Mucosa of gallbladder (tissue), 1 donor: ENCODE data around the gene RNF214. TPM values are rescaled to one million over a fixed set of nuclear protein-coding genes. Genes with fewer than 3 reads are reported as not detected.

ENCODE experiments used
- DNase-seq: peaks from one replicate; pipeline ENCODE4 v3.0.0-alpha.2; 2020; ENCODE audit warnings: low spot score
- total RNA-seq: library from RNA; stranded (reverse); gene quantifications from one replicate; pipeline ENCODE4 v1.2.1, GENCODE V29; 2021
- donor health status: DM: no; HTN: no; CAD: no.

Gene RNF214
- total RNA-seq, 1 donor from 2014 or later = 30.5 TPM

DNA sequence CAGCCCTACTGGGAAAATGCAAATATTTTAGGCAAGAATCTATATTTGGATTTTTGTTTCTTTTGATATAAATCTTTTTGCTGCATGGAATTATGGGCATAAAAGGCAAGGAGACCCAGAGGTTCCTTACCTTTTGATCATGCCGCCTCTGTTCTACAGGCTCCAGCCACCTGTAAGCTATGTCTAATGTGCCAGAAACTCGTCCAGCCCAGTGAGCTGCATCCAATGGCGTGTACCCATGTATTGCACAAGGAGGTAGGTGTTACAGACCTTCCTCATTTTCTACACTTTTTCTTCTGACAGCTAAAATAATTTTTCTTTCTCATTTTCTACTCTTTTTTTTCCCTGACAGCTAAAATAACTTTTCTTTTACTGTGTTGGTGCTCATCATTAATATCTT is 50.5 kb downstream of the RNF214 start:
- no peak for DNase-seq

DNA sequence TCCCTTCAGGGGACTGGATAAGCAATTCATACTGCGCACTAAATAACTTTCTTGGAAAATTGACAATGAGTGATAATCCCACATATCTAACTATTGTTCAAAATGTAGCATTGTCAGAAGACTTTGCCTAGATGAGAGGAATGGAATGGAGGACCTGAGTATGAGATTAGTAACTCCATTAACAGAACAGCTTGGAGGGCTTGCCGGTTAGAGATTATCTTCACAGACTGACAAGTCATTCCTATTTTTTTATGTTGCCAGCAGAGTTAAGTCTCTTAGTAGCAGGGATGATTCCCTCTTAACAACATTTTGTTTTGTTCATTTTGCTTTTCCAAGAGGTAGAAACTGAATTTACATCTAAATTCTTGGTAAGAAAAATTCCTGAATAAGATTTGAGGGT is 51.6 kb downstream of the RNF214 start:
- DNase-seq = no peak

DNA sequence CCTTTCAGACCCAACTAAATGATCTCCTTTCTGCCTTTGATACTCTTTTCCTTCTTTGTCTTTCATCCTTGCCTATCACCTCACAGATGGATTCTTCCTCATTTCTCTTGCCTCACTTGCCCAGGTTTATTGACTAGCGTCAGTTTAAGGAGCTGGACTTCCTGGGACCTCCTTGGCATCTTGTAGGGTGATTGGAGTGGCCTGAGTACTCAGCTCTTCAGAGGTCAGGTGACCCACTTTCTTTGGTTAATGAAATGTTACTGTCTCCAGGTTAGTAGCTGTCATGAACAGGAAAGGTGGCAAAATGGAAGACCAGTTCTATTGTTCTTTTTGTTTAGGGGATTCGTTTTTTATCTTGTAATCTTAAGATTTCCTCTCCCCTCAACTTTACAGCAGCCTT is 54.1 kb downstream of the RNF214 start:
- DNase-seq = no peak

DNA sequence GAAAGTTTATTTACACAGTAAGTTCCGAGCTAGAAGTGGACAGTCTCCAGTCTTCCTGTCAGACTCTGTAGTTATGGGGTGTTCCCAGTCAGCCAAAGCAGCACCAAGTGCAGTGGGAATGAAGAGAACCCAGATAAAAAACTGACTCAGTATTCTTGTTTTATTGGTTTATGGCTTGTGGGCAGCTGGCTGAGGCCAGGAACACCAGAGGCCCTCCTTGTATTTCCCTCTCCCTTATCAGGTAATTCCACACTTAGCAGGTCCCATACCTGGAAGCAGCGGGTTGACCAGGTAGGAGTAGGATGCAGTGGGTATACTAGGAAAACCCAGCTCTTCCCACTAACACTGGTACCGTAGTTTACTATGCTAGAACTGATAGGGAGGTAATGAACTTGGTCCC is 55.2 kb downstream of the RNF214 start:
- DNase-seq = no peak

DNA sequence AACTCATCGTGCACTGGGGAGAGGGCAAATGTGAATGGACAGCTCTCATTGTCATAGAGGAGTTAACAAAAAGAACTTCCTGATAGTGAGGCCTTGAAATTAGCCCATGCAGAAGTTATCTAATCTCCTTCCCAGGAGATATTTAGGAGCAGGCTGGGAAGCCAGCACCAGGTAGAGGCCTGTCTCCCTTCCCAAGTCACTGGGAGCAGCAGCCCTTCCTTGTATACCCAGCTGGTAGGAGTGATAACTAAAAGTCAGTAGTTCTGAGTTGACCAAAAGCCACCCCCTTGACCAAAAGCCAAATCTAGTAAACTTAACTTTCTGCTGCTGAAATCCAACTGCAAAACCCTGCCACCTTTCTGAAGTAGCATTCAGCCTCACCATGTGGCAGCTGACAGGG is 57.3 kb downstream of the RNF214 start:
- DNase-seq = no peak

DNA sequence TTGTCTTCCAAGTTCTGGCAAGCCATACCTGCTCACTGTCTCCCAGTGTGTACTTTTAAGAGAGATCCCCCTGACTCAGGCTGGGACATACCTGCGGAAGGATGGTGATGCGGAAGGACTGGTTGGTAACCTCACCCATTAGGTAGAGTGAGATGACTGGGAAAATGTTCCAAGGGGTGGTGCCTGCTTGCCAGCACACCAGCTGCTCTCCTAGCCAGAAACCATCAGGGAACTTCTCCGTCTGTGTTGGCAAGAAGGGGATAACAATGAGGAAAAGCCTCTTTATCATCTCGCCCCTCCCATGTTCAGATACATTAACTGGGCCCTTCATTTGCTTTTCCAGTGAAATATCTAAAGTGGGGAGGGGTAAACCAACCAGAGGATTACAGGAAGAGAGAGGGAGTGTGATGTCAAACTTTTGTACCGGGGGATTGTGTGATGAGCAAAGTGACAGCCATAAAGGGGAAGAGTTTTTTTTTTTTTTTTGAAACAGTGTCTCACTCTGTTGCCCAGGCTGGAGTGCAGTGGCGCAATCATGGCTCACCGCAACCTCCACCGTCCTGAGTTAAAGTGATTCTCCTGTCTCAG is 58.4 kb downstream of the RNF214 start, which contains the start of gene BACE1-AS:
BACE1-AS (plus strand) TSS at position 538 of the 588 bp plus-strand sequence.
- DNase-seq = no peak

DNA sequence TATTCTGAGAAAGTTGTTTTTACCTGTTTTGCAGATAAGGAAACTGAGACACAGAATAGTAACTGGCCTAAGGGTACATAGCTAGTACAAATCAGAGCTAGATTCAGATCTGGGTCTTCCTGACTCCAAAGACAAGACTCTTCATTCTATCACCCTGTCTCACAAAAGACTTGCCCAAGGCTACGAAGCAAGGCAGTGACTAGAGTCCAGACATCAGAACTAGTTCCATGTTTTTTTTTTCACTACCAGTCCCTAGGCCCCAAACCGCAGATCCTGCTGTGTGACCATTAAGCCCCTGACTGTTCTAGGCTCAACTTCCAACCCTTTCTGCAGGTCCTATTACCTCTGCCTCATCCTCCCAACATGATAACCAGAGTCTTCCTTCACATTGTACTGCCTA is 60.1 kb downstream of the RNF214 start:
- no peak for DNase-seq

DNA sequence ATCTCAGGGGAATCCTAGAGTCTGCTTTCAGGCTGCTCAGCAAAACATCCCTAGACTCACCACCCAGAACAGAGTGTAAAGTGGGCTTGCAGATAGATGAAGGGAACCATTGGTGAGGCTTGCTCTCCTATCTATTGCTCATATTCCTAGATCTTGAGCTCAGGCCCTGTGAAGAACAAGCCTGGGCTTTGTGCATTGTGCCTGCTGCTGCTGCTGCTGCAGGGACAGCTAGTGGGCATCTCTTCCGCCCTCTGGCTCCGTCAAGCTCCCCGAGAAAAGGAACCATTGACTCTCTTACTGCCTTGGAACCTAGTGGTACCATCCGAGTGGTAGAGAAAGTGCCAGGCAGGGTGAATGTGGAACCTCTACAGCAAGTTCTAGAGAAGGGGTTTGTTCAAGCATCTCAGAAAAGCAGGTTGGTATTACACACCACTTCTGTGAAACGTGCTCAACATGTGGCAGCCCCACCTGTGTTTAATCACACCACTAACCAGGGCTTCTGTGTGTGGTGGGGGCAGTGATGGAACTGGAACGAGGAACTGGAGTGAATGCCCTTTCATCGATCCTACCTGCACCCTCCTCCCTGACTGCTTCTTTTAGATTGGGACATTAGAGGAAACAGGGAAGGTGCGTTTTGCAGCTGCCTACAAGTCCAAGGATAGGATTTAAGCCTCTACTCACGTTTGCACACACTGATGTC is 63.1 kb downstream of the RNF214 start:
- no peak for DNase-seq

DNA sequence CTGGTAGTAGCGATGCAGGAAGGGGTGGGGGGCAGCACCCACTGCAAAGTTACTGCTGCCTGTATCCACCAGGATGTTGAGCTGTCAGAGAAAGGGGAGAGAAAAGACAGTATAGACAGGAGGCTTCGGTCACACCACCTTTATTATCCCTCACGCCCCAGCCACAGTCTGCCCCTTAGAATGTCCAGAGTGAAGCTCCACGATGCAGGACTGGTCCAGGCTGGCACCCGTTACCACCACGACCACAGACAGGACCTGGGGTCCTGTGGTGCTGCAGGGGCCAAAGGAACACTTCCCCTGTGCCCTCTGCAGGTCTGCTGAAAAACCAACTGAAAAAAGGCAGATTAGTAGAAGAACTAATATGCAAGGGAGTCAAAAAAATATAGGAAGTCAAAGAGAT is 64.4 kb downstream of the RNF214 start:
- no peak for DNase-seq

DNA sequence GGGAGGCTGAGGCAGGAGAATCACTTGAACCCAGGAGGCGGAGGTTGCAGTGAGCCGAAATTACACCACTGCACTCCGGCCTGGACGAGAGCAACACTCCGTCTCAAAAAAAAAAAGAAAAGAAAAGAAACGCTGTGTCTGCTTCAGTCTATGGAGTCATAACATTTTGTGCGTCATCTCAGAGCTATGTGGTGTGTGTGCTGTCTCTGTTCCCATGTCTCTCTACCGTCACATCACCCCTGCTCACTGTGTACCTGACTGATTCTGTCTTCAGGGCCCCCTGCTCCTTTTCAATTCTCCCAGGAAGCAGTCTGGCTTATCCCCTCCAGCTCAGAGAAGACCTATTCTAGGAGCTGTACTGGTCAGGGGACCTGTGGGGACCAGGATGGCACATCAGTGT is 65.7 kb downstream of the RNF214 start:
- no peak for DNase-seq

DNA sequence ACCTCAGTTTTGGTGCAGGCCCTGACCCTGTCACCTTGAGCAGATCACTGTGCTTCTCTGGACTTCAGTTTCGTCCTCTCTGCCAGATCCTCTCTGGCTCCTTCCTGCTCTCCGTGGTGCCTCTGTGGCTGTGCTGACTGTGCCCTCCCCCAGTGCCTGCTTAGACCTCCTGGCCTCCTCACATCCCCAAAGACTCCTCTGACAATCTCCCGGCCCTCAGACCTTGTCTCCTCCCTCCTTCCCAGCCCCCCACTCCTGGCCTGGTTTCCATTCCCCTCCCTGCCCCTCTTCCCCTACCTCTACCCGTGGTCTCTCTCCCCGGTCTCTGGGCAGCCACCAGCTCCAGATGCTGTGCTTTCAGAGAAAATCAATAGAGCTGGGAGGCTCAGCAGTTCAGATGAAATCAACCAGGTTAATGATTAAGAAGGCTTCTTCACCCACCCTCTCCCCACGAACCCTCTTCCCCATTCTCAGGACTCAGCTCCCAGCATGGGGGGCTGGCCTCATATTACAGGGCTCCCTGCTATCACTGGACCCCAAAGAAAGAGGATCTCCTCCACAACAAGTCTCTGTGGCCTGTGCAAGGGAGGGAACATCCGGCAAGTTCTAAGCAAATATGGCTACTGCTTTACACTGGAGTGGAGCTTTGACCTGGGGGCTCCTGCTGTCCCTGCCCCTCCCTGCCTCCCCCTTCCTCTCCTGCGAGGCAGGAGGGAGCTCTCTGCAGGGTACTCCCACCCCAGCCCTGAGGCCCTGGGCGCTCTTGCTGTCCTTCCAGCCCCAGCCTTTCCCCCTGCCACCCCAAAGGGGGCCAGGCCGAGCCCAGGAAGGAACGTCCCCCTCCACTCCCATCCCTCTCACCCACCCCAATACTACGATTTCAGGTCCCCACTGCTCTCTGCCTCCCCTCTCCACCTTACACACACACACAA is 67.1 kb downstream of the RNF214 start:
- no peak for DNase-seq

DNA sequence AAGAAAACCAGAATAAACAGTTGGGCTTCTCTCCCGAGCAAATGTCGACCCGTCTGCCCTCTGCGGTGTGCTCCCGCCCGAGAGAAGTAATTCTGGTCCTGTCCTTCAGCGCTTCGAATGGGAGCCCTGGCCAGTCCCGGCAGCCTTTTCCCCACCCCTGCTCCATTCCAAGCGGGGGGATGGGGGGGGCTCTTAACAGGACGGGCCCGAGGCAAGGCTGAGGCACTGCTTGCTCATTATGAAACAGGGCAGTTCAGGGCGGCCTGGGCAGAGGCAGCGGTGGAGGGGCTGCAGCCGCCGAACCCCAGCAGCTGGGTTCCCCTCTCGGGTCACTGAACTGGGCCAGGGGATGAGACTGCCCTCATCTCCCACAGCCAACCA is 67.8 kb downstream of the RNF214 start:
- peak; percentile 26 for DNase-seq

DNA sequence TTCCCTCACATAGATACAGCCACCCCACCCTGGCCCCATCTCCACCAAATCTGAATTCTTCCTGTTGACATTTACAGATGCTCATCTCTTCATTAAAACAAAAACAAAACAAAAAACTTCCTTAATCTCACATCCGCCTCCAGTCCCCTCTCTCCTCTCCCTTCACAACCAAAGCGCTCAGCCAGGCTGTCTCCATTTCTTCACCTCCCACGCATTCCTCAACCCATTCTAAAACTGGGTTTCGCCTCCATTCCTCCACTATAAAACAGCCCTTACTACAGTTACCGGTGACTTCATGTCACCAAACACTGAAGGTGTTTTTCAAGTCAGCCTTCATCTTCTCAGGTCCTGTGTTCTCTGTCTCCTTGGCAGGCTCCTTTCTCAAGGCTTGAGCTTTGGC is 68.3 kb downstream of the RNF214 start:
- DNase-seq = no peak

DNA sequence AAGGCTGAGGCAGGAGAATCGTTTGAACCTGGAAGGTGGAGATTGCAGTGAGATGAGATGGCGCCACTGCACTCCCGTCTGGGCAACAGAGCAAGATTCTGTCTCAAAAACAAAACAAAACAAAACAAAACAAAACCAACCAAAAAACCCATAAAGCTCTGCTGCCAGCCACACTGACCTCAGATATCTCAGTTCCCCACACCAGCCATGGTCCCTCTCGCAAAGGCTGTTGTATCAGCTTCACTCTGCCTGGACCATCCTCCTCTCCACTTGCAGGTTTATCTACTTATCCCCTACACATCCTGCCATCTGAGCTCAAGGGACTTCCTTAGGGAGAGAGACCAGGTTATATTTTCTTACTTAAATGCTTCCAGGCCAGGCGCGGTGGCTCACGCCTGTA is 69.8 kb downstream of the RNF214 start:
- no peak for DNase-seq

DNA sequence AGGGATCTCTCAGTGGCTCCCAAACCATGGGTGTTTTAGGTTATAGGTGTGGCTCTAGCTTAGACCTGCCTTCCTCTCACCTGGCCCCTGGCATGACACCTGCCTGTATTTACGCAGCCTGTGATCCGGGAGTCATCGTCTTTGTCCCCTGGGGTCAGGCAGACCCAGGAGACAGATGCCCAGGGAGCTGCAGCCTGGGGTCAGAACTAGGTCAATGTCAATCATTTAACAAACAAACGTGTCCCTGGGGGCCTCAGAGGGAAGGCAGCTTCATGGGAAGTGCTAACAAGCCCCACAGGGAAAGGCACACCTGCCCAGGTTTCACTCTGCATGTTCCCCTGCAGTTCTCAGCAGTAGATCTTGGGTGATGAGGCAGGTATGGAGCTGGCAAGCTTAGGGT is 70.6 kb downstream of the RNF214 start:
- no peak for DNase-seq

DNA sequence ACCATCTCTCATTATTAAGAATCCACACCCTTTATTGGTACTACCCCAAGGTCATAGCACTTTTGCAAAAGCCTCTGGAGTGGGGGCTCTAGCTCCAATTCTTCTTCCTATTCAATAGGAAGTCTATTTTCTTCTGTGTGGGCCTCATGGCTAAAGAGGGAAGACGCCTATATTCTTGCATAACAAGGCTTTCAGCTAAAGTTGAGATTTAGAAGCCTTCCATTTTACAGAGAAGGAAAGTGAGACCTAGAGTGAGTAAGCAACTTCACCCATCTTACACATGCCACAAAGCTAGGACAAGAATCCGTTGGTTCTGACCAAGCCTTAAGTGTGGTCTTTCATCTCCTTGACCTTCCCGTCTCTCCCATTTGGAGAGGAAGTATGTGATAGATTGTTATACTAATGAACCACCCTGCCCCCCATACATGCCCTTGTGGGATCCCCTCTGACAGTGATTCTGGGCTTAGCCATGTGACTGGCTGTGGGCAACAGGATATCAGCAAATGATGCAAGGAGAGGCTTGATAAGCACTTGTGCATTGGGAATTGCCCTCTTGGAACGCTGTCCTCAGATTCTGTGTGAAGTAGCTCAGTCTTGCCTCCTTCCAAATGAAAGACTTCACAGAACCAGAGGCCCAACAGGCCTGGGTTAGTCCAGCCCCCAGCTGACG is 71.3 kb downstream of the RNF214 start:
- no peak for DNase-seq

DNA sequence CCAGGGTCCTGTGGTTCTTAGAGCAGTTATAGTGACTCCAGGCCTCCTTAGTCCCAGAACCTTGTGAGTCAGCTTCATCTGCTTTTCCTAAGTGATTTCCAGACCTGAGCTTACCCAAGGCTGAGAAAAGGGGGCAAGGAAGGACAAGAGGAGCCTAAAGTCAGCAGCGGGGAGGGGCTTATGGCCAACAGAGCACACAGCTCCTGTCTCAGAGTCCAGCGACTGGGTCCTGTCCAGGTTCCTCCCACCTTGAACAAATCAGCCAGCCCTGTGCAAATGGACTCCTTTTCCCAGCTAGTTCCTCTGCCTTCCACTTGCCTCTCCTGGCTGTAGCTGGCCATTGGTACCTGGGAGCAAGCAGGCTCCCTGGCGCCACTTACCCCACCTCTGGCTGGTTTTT is 72.7 kb downstream of the RNF214 start:
- DNase-seq = no peak

DNA sequence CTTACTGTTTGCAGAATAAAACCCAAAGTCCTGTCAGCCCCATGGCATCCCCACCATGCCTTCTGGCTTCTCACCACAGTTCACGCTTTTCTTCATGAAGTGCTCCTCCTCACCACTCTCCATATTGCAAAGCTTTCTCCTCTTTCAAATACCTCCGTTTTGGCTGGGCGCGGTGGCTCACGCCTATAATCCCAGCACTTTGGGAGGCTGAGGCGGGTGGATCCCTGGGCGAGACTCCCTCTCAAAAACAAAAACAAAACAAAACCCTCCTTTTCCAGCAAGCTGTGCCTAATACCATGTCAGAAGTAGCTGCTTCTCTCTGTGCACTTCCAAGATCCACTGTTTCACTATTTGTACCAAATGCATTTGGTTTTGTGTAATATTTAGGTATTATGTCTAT is 76.8 kb downstream of the RNF214 start:
- DNase-seq = no peak

DNA sequence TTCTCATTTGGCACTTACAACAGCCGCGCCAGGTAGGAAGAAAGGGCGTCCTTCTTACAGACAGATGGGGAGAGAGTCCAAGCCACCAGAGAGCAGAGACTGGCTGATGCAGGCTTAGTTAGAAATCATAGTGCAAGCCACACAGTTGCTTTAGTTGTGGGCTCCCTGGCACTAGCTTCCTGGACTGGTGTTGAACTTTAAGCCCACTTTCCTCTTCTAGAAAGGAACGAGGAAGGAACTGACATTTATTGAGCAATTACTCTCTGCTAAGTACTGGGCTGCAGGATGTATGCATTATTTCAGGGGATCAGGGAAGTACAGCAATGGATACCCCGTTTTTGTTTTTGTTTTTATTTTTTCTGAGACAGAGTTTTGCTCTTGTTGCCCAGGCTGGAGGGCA is 80.6 kb downstream of the RNF214 start:
- no peak for DNase-seq

DNA sequence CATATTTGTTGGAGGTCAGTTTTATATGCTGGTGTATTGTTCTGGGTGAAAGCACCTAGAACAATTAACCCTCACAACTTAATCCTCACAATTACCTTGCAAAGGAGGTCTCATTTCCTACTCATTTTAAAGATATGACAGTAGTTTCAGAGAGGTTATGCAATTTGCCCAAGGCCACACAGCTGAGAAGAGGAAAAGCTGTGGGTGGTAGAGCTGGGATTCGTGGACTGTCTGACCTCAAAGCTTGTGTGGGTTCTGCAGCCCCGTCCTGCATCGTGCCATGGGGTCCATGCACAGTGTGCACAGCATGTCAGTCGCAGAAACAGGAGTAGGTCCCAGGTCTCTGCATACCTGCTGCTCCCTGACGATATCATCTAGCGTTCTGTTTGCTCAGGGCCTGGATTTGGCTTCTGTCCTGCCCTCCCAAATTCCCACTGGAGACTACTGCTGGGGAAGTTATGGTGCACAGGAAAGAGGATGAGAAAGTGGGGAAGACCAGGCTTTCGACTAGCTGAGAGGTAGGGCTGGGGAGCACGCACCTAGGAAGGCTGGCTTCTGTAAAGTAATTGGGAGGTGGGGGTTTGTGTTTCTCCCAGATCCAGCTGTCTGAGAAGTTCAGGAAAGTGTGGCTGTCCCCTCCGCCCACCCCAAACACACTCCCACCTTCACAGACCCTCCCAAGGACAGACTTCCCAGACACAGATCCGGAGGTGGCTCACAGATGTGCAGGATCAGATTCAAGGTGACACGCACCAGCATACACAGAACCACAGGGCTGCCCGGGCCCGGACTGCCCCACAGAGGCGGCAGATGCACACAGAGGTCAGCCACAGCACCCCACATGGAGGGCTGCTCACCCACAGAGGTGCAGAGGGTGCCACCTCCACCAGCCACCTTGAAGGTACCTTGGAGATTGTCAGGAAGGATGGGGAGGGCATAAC is 81.6 kb downstream of the RNF214 start:
- DNase-seq = no peak

DNA sequence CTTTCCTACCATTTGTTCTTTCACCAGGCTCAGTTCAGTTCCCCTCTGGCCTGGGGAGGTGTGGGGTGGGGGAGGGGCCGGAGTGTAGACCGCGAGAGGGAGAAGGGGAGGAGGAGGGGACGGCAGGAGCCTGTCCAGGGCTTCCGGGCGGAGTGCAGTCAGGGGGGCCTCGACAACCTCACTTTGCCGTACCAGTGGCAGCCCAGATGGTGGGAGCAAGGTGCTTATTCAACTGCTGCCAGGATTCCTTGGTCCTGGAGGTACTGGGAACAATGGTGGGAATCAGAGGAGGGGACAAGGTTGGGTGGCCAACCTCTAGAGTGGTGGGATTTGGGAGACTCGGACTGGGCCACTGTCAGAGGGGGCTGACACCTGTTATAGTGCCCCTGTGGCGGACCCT is 82.4 kb downstream of the RNF214 start:
- no peak for DNase-seq
